HCT116 (cell line): ENCODE measurements around the gene P3H3. TPM values are rescaled to one million over a fixed set of nuclear protein-coding genes. Genes with fewer than 3 reads are reported as not detected.
A peak's percentile ranks its signal among the peaks of the same experiment; 100 is the strongest.

Experiments used
- ATAC-seq: fragments of 200-7000 bp; cut with Tn5 transposase; 2 replicates; pipeline ENCODE4 v1.9.1; 2020; ENCODE audit warnings: mild to moderate bottlenecking, moderate library complexity
- BruUV-seq: library from RNA; stranded (reverse); fragments of 400-500 nt; replicated peaks from 2 replicates; lab custom pipeline; 2021; lab: Mats Ljungman, UMichigan
- CTCF ChIA-PET: fragments of 300-600 bp; sonication (Branson Sonifier 250); formaldehyde crosslinking; loops from one replicate; lab custom pipeline; 2021; ENCODE audit warnings: antibody characterized with exemption; lab: Charles Lee
- POLR2A ChIA-PET: fragments of 300-600, 350-600 bp; sonication (Branson Sonifier 250); formaldehyde crosslinking; loops from one replicate; lab custom pipeline; 2021; ENCODE audit warnings: antibody characterized with exemption; lab: Charles Lee
- RAD21 ChIA-PET, 2 experiments: fragments of 300-600 bp; sonication (Branson Sonifier 250); formaldehyde crosslinking; loops; one replicate each; lab custom pipeline; 2023; ENCODE audit warnings: low total read pairs in 2 of 2; ENCODE audit not compliant: uncharacterized antibody in 2 of 2, unreplicated experiment in 2 of 2, low non-redundant PET in 1 of 2; lab: Charles Lee
- DNase-seq: peaks from one replicate; pipeline ENCODE4 v3.0.0-alpha.2; 2010; ENCODE audit warnings: low read depth, low spot score
- H2AFZ ChIP-seq: fragments of 200-600 bp; shearing (Covaris generic), sonication (generic); 2 replicates; pipeline ENCODE4 v1.6.1; 2017; ENCODE audit warnings: low read depth, mixed run types, mixed read lengths, antibody characterized with exemption, low read length; ENCODE audit not compliant: poor library complexity, severe bottlenecking
- H3K27ac ChIP-seq: 2 replicates; pipeline ENCODE4 v1.5.1; 2012; ENCODE audit warnings: low read depth, low read length
- H3K27me3 ChIP-seq: fragments of 200-600 bp; sonication (generic); 2 replicates; pipeline ENCODE4 v1.6.1; 2016; ENCODE audit warnings: mixed run types, low read length, mixed read lengths; ENCODE audit not compliant: insufficient read depth
- H3K36me3 ChIP-seq, 2 experiments: fragments of 200-500 bp in 1 of 2; fragments of 200-600 bp in 1 of 2; sonication (Bioruptor generic) in 1 of 2; sonication (generic) in 1 of 2; 2 replicates each; pipeline versions ENCODE4 v1.5.1 to v1.6.1; 2014 to 2016; ENCODE audit warnings: low read length in 2 of 2, inconsistent platforms in 1 of 2, mixed read lengths in 1 of 2, mixed run types in 1 of 2; ENCODE audit not compliant: insufficient read depth in 2 of 2, control insufficient read depth in 1 of 2
- H3K4me1 ChIP-seq, 2 experiments: fragments of 200-600 bp in 1 of 2; sonication (generic) in 1 of 2; 2 replicates each; pipeline versions ENCODE4 v1.5.1 to v1.6.1; 2012 to 2017; ENCODE audit warnings: low read length in 2 of 2, inconsistent platforms in 1 of 2, mild to moderate bottlenecking in 1 of 2, mixed read lengths in 1 of 2, mixed run types in 1 of 2, moderate library complexity in 1 of 2; ENCODE audit not compliant: insufficient read depth in 2 of 2, control insufficient read depth in 1 of 2
- H3K4me2 ChIP-seq: fragments of 200-600 bp; sonication (generic); 2 replicates; pipeline ENCODE4 v1.6.1; 2017; ENCODE audit warnings: mixed run types, low read length, mixed read lengths
- H3K4me3 ChIP-seq, 2 experiments: fragments of 200-600 bp in 1 of 2; sonication (generic) in 1 of 2; replicated peaks in 1 of 2; 2 replicates each; pipeline ENCODE4 v1.5.1; 2011 to 2016; ENCODE audit warnings: low read length in 2 of 2, control low read depth in 1 of 2, low read depth in 1 of 2, mild to moderate bottlenecking in 1 of 2, mixed read lengths in 1 of 2, mixed run types in 1 of 2
- H3K79me2 ChIP-seq: fragments of 200-600 bp; sonication (generic); 2 replicates; pipeline ENCODE4 v1.6.1; 2017; ENCODE audit warnings: mild to moderate bottlenecking, mixed run types, low read length, moderate library complexity, mixed read lengths; ENCODE audit not compliant: insufficient read depth
- H3K9ac ChIP-seq: fragments of 200-600 bp; sonication (generic); 2 replicates; pipeline ENCODE4 v1.6.1; 2016; ENCODE audit warnings: low read length, mixed read lengths
- H3K9me2 ChIP-seq: fragments of 200-600 bp; sonication (generic), shearing (Covaris generic); 2 replicates; pipeline ENCODE4 v1.6.1; 2017; ENCODE audit warnings: mixed run types, mild to moderate bottlenecking, moderate library complexity; ENCODE audit not compliant: insufficient read depth
- H3K9me3 ChIP-seq, 2 experiments: fragments of 200-500 bp in 1 of 2; fragments of 200-600 bp in 1 of 2; sonication (Bioruptor generic) in 1 of 2; sonication (generic) in 1 of 2; 2 replicates each; pipeline ENCODE4 v1.6.1; 2014 to 2017; ENCODE audit warnings: low read length in 2 of 2, mixed read lengths in 2 of 2, inconsistent platforms in 1 of 2, low read depth in 1 of 2, mild to moderate bottlenecking in 1 of 2, mixed run types in 1 of 2, moderate library complexity in 1 of 2; ENCODE audit not compliant: control insufficient read depth in 1 of 2, insufficient read depth in 1 of 2
- H4K20me1 ChIP-seq: fragments of 200-600 bp; sonication (generic), shearing (Covaris generic); 2 replicates; pipeline ENCODE4 v1.6.1; 2017; ENCODE audit warnings: mixed run types, mild to moderate bottlenecking, moderate library complexity; ENCODE audit not compliant: insufficient read depth
- CBX3 ChIP-seq: IDR thresholded peaks from 2 replicates; pipeline ENCODE4 v1.6.1; 2012; ENCODE audit warnings: low read depth
- CEBPB ChIP-seq: IDR thresholded peaks from 2 replicates; pipeline ENCODE4 v1.6.1; 2012; ENCODE audit warnings: low read depth
- ELF1 ChIP-seq: IDR thresholded peaks from 2 replicates; pipeline ENCODE4 v1.6.1; 2012; ENCODE audit warnings: low read depth, borderline replicate concordance
- EZH2 ChIP-seq: fragments of 200-600 bp; sonication (generic); IDR thresholded peaks from 2 replicates; pipeline ENCODE4 v1.6.1; 2017; ENCODE audit warnings: antibody characterized with exemption, mixed run types
- EZH2phosphoT487 ChIP-seq: fragments of 200-600 bp; IDR thresholded peaks from 2 replicates; pipeline ENCODE4 v1.6.1; 2018; ENCODE audit warnings: antibody characterized with exemption, borderline replicate concordance
- JUND ChIP-seq: IDR thresholded peaks from 2 replicates; pipeline ENCODE4 v1.6.1; 2012
- POLR2A ChIP-seq: IDR thresholded peaks from 2 replicates; pipeline ENCODE4 v1.7.0; 2011; ENCODE audit warnings: borderline replicate concordance; ENCODE audit not compliant: insufficient read depth, insufficient read length; ENCODE audit errors: extremely low read depth
- POLR2AphosphoS5 ChIP-seq: IDR thresholded peaks from 2 replicates; pipeline ENCODE4 v1.6.1; 2011; ENCODE audit warnings: mild to moderate bottlenecking, low read depth, low read length, moderate library complexity
- RAD21 ChIP-seq: IDR thresholded peaks from 2 replicates; pipeline ENCODE4 v1.6.1; 2012; ENCODE audit warnings: low read depth, mild to moderate bottlenecking
- SIN3A ChIP-seq: IDR thresholded peaks from 2 replicates; pipeline ENCODE4 v1.6.1; 2012; ENCODE audit warnings: low read depth
- SP1 ChIP-seq: IDR thresholded peaks from 2 replicates; pipeline ENCODE4 v1.6.1; 2012; ENCODE audit warnings: low read depth
- SRF ChIP-seq: IDR thresholded peaks from 2 replicates; pipeline ENCODE4 v1.6.1; 2012; ENCODE audit warnings: low read depth
- TCF7L2 ChIP-seq: IDR thresholded peaks from 2 replicates; pipeline ENCODE4 v1.7.0; 2011; ENCODE audit warnings: borderline replicate concordance, inconsistent platforms; ENCODE audit not compliant: insufficient read depth, insufficient read length; ENCODE audit errors: extremely low read depth
- YY1 ChIP-seq: IDR thresholded peaks from 2 replicates; pipeline ENCODE4 v1.6.1; 2011; ENCODE audit warnings: low read length, low read depth, moderate library complexity, mild to moderate bottlenecking; ENCODE audit not compliant: insufficient replicate concordance; ENCODE audit errors: extremely low read depth
- ZFX ChIP-seq: fragments of 450-650 bp; IDR thresholded peaks from 2 replicates; pipeline ENCODE4 v1.6.1; 2017
- ZNF274 ChIP-seq: fragments of 200-500 bp; sonication (Bioruptor generic); IDR thresholded peaks from 2 replicates; pipeline ENCODE4 v1.6.1; 2014; ENCODE audit warnings: mild to moderate bottlenecking, low read depth, low read length, inconsistent platforms
- intact Hi-C: fragments of 100-400 bp; cut with micrococcal nuclease; formaldehyde crosslinking; loops from 2 replicates; pipeline ENCODE4 v1.10.0; 2022
- total RNA-seq: library from RNA; stranded (reverse); gene quantifications from one replicate; pipeline ENCODE4 v1.2.1, GENCODE V29; 2021; ENCODE audit not compliant: unreplicated experiment
- TF ChIP-seq, protein P1 (sequence below): IDR thresholded peaks from 2 replicates; pipeline ENCODE4 v1.6.1; 2012
- TF ChIP-seq, protein P2 (sequence below): IDR thresholded peaks from 2 replicates; pipeline ENCODE4 v1.6.1; 2012
- TF ChIP-seq, protein P3 (sequence below): IDR thresholded peaks from 2 replicates; pipeline ENCODE4 v1.6.1; 2011; ENCODE audit warnings: mild to moderate bottlenecking, low read length, moderate library complexity; ENCODE audit not compliant: insufficient replicate concordance; ENCODE audit errors: extremely low read depth
- TF ChIP-seq, protein P4 (sequence below): IDR thresholded peaks from 2 replicates; pipeline ENCODE4 v1.6.1; 2012; ENCODE audit warnings: low read depth

P3H3 gene
- total RNA-seq, 1 experiment from 2014 or later = 32.2 TPM

DNA sequence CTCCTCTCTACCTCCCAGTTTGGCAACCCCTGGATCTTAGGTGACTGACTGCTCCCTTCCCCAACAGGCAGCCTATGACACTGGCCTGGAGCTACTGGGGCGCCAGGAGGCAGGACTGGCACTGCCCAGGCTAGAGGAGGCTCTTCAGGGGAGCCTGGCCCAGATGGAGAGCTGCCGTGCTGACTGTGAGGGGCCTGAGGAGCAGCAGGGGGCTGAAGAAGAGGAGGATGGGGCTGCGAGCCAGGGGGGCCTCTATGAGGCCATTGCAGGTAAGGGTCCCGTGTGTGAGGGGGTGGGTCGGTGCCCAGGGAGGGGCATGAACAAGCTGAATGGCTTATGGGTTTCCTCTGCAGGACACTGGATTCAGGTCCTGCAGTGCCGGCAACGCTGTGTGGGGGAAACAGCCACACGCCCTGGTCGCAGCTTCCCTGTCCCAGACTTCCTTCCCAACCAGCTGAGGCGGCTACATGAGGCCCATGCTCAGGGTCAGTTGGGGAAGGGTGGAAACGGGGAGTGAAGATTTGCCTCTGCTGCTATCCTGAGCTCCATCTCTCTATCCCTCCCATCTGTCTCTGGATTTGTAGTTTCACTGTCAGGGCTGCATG lies 2.2 kb downstream of the P3H3 start:
- H3K4me3 ChIP-seq = peak overlapping the region in 1 of 2 experiments; percentile 79; a peak in 2 of 4 replicates
- RAD21 ChIA-PET = no interaction called here
- peak overlapping the region; percentile 99; the same call in 1 of the 2 replicates for H3K9ac ChIP-seq
- no peak for DNase-seq
- H3K4me1 ChIP-seq = peaks cover 12 to 35% of the 10 kb centered on the region in 2 experiments
- H2AFZ ChIP-seq = no peak overlapping the region
- no TSS peak for BruUV-seq
- H3K79me2 ChIP-seq = peaks cover 31% of the 10 kb centered on the region
- peaks cover 8 to 28% of the 10 kb centered on the region in 2 experiments; a peak in 3 of 4 replicates for H3K36me3 ChIP-seq
- H3K27ac ChIP-seq = peak overlapping the region; percentile 88
- no peaks in the 10 kb centered on the region for H3K9me3 ChIP-seq
- POLR2A ChIA-PET = interaction anchor here (1.5 to 3.6 kb wide), 4 partner anchors 10 to 106 kb away, joined by 3 to 12 read pairs (median 7); partner anchors contain the start of genes CDCA3, GNB3 and USP5
- no peak for ATAC-seq
- intact Hi-C loops = no loop called here
- no peak for TF ChIP-seq POLR2AphosphoS5
- TF ChIP-seq, protein P1, sequence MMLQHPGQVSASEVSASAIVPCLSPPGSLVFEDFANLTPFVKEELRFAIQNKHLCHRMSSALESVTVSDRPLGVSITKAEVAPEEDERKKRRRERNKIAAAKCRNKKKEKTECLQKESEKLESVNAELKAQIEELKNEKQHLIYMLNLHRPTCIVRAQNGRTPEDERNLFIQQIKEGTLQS = no peak
- TF ChIP-seq ELF1 = no peak
- TF ChIP-seq YY1 = no peak
- TF ChIP-seq SIN3A = no peak
- TF ChIP-seq CEBPB = no peak
- no peak for TF ChIP-seq RAD21
- TF ChIP-seq SRF = no peak
- no peak for TF ChIP-seq EZH2
- no peak for TF ChIP-seq JUND
- TF ChIP-seq, protein P2, sequence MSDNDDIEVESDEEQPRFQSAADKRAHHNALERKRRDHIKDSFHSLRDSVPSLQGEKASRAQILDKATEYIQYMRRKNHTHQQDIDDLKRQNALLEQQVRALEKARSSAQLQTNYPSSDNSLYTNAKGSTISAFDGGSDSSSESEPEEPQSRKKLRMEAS = no peak
- TF ChIP-seq, protein P3, sequence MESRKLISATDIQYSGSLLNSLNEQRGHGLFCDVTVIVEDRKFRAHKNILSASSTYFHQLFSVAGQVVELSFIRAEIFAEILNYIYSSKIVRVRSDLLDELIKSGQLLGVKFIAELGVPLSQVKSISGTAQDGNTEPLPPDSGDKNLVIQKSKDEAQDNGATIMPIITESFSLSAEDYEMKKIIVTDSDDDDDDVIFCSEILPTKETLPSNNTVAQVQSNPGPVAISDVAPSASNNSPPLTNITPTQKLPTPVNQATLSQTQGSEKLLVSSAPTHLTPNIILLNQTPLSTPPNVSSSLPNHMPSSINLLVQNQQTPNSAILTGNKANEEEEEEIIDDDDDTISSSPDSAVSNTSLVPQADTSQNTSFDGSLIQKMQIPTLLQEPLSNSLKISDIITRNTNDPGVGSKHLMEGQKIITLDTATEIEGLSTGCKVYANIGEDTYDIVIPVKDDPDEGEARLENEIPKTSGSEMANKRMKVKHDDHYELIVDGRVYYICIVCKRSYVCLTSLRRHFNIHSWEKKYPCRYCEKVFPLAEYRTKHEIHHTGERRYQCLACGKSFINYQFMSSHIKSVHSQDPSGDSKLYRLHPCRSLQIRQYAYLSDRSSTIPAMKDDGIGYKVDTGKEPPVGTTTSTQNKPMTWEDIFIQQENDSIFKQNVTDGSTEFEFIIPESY = no peak
- no peak for TF ChIP-seq ZNF274
- no peak for TF ChIP-seq EZH2phosphoT487
- TF ChIP-seq POLR2A = no peak
- no peak for TF ChIP-seq ZFX
- no peak for TF ChIP-seq TCF7L2
- TF ChIP-seq SP1 = no peak
- no peak for TF ChIP-seq CBX3
- TF ChIP-seq, protein P4, sequence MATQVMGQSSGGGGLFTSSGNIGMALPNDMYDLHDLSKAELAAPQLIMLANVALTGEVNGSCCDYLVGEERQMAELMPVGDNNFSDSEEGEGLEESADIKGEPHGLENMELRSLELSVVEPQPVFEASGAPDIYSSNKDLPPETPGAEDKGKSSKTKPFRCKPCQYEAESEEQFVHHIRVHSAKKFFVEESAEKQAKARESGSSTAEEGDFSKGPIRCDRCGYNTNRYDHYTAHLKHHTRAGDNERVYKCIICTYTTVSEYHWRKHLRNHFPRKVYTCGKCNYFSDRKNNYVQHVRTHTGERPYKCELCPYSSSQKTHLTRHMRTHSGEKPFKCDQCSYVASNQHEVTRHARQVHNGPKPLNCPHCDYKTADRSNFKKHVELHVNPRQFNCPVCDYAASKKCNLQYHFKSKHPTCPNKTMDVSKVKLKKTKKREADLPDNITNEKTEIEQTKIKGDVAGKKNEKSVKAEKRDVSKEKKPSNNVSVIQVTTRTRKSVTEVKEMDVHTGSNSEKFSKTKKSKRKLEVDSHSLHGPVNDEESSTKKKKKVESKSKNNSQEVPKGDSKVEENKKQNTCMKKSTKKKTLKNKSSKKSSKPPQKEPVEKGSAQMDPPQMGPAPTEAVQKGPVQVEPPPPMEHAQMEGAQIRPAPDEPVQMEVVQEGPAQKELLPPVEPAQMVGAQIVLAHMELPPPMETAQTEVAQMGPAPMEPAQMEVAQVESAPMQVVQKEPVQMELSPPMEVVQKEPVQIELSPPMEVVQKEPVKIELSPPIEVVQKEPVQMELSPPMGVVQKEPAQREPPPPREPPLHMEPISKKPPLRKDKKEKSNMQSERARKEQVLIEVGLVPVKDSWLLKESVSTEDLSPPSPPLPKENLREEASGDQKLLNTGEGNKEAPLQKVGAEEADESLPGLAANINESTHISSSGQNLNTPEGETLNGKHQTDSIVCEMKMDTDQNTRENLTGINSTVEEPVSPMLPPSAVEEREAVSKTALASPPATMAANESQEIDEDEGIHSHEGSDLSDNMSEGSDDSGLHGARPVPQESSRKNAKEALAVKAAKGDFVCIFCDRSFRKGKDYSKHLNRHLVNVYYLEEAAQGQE = no peak
- CTCF ChIA-PET = interaction anchor here (1.8 to 2.7 kb wide), 3 partner anchors 21 to 77 kb away, joined by 5 to 8 read pairs (median 8); partner anchors contain the start of genes CDCA3, MLF2, PTMS and USP5
- peak overlapping the region; percentile 87 for H3K4me2 ChIP-seq
- no peaks in the 10 kb centered on the region for H3K9me2 ChIP-seq
- H4K20me1 ChIP-seq = no peaks in the 10 kb centered on the region
- H3K27me3 ChIP-seq = no peaks in the 10 kb centered on the region
